Measurements from ENCODE around the gene ERBB2.
"Not testable (repeated sequence)": the region's sequence is repeated elsewhere in the genome, so short reads cannot be mapped to it uniquely, and the experiment has no call there.

Gene ERBB2

GRCh38 chr17:39745335-39746144, 45.7 kb downstream of the ERBB2 start:
- DNase-seq (ENCODE audit: low read depth) = no peak

- DNase-seq (ENCODE audit: low read depth) = no peak
Observed at GRCh38 chr17:39746145-39746461, 46.2 kb downstream of the ERBB2 start.

GRCh38 chr17:39747745-39748144, 47.9 kb downstream of the ERBB2 start:
- no peak for DNase-seq (ENCODE audit: low read depth)

- not testable (repeated sequence) for DNase-seq (ENCODE audit: low read depth)
Observed at GRCh38 chr17:39748444-39749034, 48.7 kb downstream of the ERBB2 start.

- no peak for DNase-seq (ENCODE audit: low read depth)
Observed at GRCh38 chr17:39750131-39751015, 50.5 kb downstream of the ERBB2 start.

GRCh38 chr17:39751016-39751543, 51.2 kb downstream of the ERBB2 start:
- DNase-seq (ENCODE audit: low read depth) = no peak

GRCh38 chr17:39751637-39752036, 51.8 kb downstream of the ERBB2 start:
- no peak for DNase-seq (ENCODE audit: low read depth)

GRCh38 chr17:39752241-39752881, 52.5 kb downstream of the ERBB2 start:
- DNase-seq (ENCODE audit: low read depth) = no peak

GRCh38 chr17:39753514-39754160, 53.8 kb downstream of the ERBB2 start:
- DNase-seq (ENCODE audit: low read depth) = peak; percentile 52

GRCh38 chr17:39754161-39754957, 54.5 kb downstream of the ERBB2 start:
- peak; percentile 91 for DNase-seq (ENCODE audit: low read depth)

GRCh38 chr17:39754958-39755553, 55.2 kb downstream of the ERBB2 start:
- DNase-seq (ENCODE audit: low read depth) = no peak

GRCh38 chr17:39755554-39756379, 55.9 kb downstream of the ERBB2 start:
- DNase-seq (ENCODE audit: low read depth) = peak; percentile 54

GRCh38 chr17:39756380-39757079, 56.7 kb downstream of the ERBB2 start:
- DNase-seq (ENCODE audit: low read depth) = no peak

GRCh38 chr17:39757176-39757662, 57.4 kb downstream of the ERBB2 start:
- no peak for DNase-seq (ENCODE audit: low read depth)

- peak; percentile 23 for DNase-seq (ENCODE audit: low read depth)
Observed at GRCh38 chr17:39757931-39758873, 58.3 kb downstream of the ERBB2 start.

- DNase-seq (ENCODE audit: low read depth) = no peak
Observed at GRCh38 chr17:39759204-39759603, 59.3 kb downstream of the ERBB2 start.

- DNase-seq (ENCODE audit: low read depth) = no peak
Observed at GRCh38 chr17:39761861-39762496, 62.1 kb downstream of the ERBB2 start.

Measured in T follicular helper cell (primary cell).